Activated naive CD8-positive, alpha-beta T cell (primary cell): Measurements from ENCODE around the gene WWP2.

ENCODE experiments used
- H3K27ac Mint-ChIP-seq: one replicate; pipeline ENCODE4 v1.8.0; 2021; ENCODE audit warnings: mixed read lengths
- H3K27me3 Mint-ChIP-seq: one replicate; pipeline ENCODE4 v1.8.0; 2021; ENCODE audit warnings: mixed read lengths
- H3K36me3 Mint-ChIP-seq: one replicate; pipeline ENCODE4 v1.8.0; 2021; ENCODE audit warnings: mixed read lengths
- H3K4me1 Mint-ChIP-seq: one replicate; pipeline ENCODE4 v1.8.0; 2021; ENCODE audit warnings: low read depth, mixed read lengths
- H3K4me3 Mint-ChIP-seq: one replicate; pipeline ENCODE4 v1.8.0; 2021; ENCODE audit warnings: mild to moderate bottlenecking, mixed read lengths
- H3K9me3 Mint-ChIP-seq: one replicate; pipeline ENCODE4 v1.8.0; 2021; ENCODE audit warnings: low read depth, mixed read lengths

The WWP2 gene

GRCh38 chr16:69932228-69932627, 170.1 kb downstream of the WWP2 start:
- Mint-ChIP-seq H3K9me3 (no peaks in the 10 kb centered on the region), H3K4me3 (no peak overlapping the region), H3K27ac (no peak overlapping the region), H3K4me1 (no peaks in the 10 kb centered on the region), H3K36me3 (peaks cover 5% of the 10 kb centered on the region), H3K27me3 (no peaks in the 10 kb centered on the region)

- Mint-ChIP-seq H3K36me3 (peaks cover 5% of the 10 kb centered on the region), H3K27me3 (no peaks in the 10 kb centered on the region), H3K27ac (no peak overlapping the region), H3K4me1 (no peaks in the 10 kb centered on the region), H3K9me3 (no peaks in the 10 kb centered on the region), H3K4me3 (no peak overlapping the region)
Observed at GRCh38 chr16:69932691-69933392, 170.7 kb downstream of the WWP2 start.

- no peaks in the 10 kb centered on the region for H3K27me3 Mint-ChIP-seq
- no peak overlapping the region for H3K27ac Mint-ChIP-seq
- no peaks in the 10 kb centered on the region for H3K9me3 Mint-ChIP-seq
- no peak overlapping the region for H3K4me3 Mint-ChIP-seq
- peaks cover 5% of the 10 kb centered on the region for H3K36me3 Mint-ChIP-seq
- H3K4me1 Mint-ChIP-seq, result no peaks in the 10 kb centered on the region
Observed at GRCh38 chr16:69934044-69934443, 171.9 kb downstream of the WWP2 start.

GRCh38 chr16:69934751-69935150, 172.6 kb downstream of the WWP2 start:
- Mint-ChIP-seq H3K36me3 (peaks cover 5% of the 10 kb centered on the region), H3K27ac (no peak overlapping the region), H3K9me3 (no peaks in the 10 kb centered on the region), H3K27me3 (no peaks in the 10 kb centered on the region), H3K4me1 (no peaks in the 10 kb centered on the region), H3K4me3 (no peak overlapping the region)

GRCh38 chr16:69935278-69935711, 173.2 kb downstream of the WWP2 start:
- no peak overlapping the region for H3K27ac Mint-ChIP-seq
- no peaks in the 10 kb centered on the region for H3K27me3 Mint-ChIP-seq
- no peak overlapping the region for H3K4me3 Mint-ChIP-seq
- peaks cover 4% of the 10 kb centered on the region for H3K36me3 Mint-ChIP-seq
- H3K9me3 Mint-ChIP-seq, result no peaks in the 10 kb centered on the region
- no peaks in the 10 kb centered on the region for H3K4me1 Mint-ChIP-seq

GRCh38 chr16:69935740-69936139, 173.6 kb downstream of the WWP2 start:
- Mint-ChIP-seq H3K4me3 (no peak overlapping the region), H3K4me1 (no peaks in the 10 kb centered on the region), H3K9me3 (no peaks in the 10 kb centered on the region), H3K36me3 (peaks cover 3% of the 10 kb centered on the region), H3K27ac (no peak overlapping the region), H3K27me3 (no peaks in the 10 kb centered on the region)

- peaks cover 3% of the 10 kb centered on the region for H3K36me3 Mint-ChIP-seq
- H3K4me3 Mint-ChIP-seq, result no peak overlapping the region
- no peaks in the 10 kb centered on the region for H3K4me1 Mint-ChIP-seq
- H3K27ac Mint-ChIP-seq, result no peak overlapping the region
- no peaks in the 10 kb centered on the region for H3K27me3 Mint-ChIP-seq
- no peaks in the 10 kb centered on the region for H3K9me3 Mint-ChIP-seq
Observed at GRCh38 chr16:69936252-69936651, 174.1 kb downstream of the WWP2 start.

- Mint-ChIP-seq H3K36me3 (peaks cover 3% of the 10 kb centered on the region), H3K27me3 (no peaks in the 10 kb centered on the region), H3K4me1 (no peaks in the 10 kb centered on the region), H3K27ac (no peak overlapping the region), H3K9me3 (no peaks in the 10 kb centered on the region), H3K4me3 (no peak overlapping the region)
Observed at GRCh38 chr16:69936751-69937211, 174.6 kb downstream of the WWP2 start.

GRCh38 chr16:69937465-69937951, 175.4 kb downstream of the WWP2 start:
- H3K27ac Mint-ChIP-seq, result no peak overlapping the region
- H3K9me3 Mint-ChIP-seq, result no peaks in the 10 kb centered on the region
- no peak overlapping the region for H3K4me3 Mint-ChIP-seq
- H3K36me3 Mint-ChIP-seq, result peaks cover 3% of the 10 kb centered on the region
- no peaks in the 10 kb centered on the region for H3K27me3 Mint-ChIP-seq
- no peaks in the 10 kb centered on the region for H3K4me1 Mint-ChIP-seq

GRCh38 chr16:69938981-69939820, 177.1 kb downstream of the WWP2 start:
- Mint-ChIP-seq H3K36me3 (no peaks in the 10 kb centered on the region), H3K4me3 (no peak overlapping the region), H3K27ac (no peak overlapping the region), H3K4me1 (no peaks in the 10 kb centered on the region), H3K9me3 (no peaks in the 10 kb centered on the region), H3K27me3 (no peaks in the 10 kb centered on the region)

GRCh38 chr16:69939821-69940585, 177.9 kb downstream of the WWP2 start:
- H3K36me3 Mint-ChIP-seq, result no peaks in the 10 kb centered on the region
- H3K27ac Mint-ChIP-seq, result no peak overlapping the region
- H3K9me3 Mint-ChIP-seq, result no peaks in the 10 kb centered on the region
- H3K4me1 Mint-ChIP-seq, result no peaks in the 10 kb centered on the region
- H3K27me3 Mint-ChIP-seq, result no peaks in the 10 kb centered on the region
- H3K4me3 Mint-ChIP-seq, result no peak overlapping the region

- H3K27ac Mint-ChIP-seq, result no peak overlapping the region
- no peaks in the 10 kb centered on the region for H3K9me3 Mint-ChIP-seq
- no peaks in the 10 kb centered on the region for H3K4me1 Mint-ChIP-seq
- H3K27me3 Mint-ChIP-seq, result no peaks in the 10 kb centered on the region
- no peak overlapping the region for H3K4me3 Mint-ChIP-seq
- H3K36me3 Mint-ChIP-seq, result no peaks in the 10 kb centered on the region
Observed at GRCh38 chr16:69940676-69941075, 178.5 kb downstream of the WWP2 start.

- Mint-ChIP-seq H3K36me3 (no peaks in the 10 kb centered on the region), H3K9me3 (no peaks in the 10 kb centered on the region), H3K27me3 (no peaks in the 10 kb centered on the region), H3K4me3 (no peak overlapping the region), H3K27ac (no peak overlapping the region), H3K4me1 (no peaks in the 10 kb centered on the region)
Observed at GRCh38 chr16:69941251-69942098, 179.3 kb downstream of the WWP2 start.

GRCh38 chr16:69942099-69942491, 180.0 kb downstream of the WWP2 start:
- no peak overlapping the region for H3K27ac Mint-ChIP-seq
- no peaks in the 10 kb centered on the region for H3K36me3 Mint-ChIP-seq
- H3K27me3 Mint-ChIP-seq, result no peaks in the 10 kb centered on the region
- no peak overlapping the region for H3K4me3 Mint-ChIP-seq
- no peaks in the 10 kb centered on the region for H3K4me1 Mint-ChIP-seq
- H3K9me3 Mint-ChIP-seq, result no peaks in the 10 kb centered on the region
